SU-DHL-6 (cell line): Measurements from ENCODE around the gene KIF20A.

Experiments used
- H2AFZ ChIP-seq: fragments of 200-600 bp; sonication (generic); 2 replicates; pipeline ENCODE4 v1.6.1; 2014; ENCODE audit warnings: low read depth, mild to moderate bottlenecking, moderate library complexity, mixed read lengths, antibody characterized with exemption, low read length; ENCODE audit not compliant: severe bottlenecking
- H3F3A ChIP-seq: fragments of 200-600 bp; shearing (Covaris generic); 2 replicates; pipeline ENCODE4 v1.6.0; 2016; ENCODE audit warnings: antibody characterized with exemption, mild to moderate bottlenecking; ENCODE audit not compliant: insufficient read depth
- H3K27ac ChIP-seq: fragments of 200-600 bp; sonication (generic); 2 replicates; pipeline ENCODE4 v1.5.1; 2016; ENCODE audit warnings: low read depth, mild to moderate bottlenecking, low read length, moderate library complexity, mixed read lengths
- H3K27me3 ChIP-seq: fragments of 200-600 bp; sonication (generic), shearing (Covaris generic); 2 replicates; pipeline ENCODE4 v1.6.0; 2014; ENCODE audit warnings: mild to moderate bottlenecking, low read length
- H3K36me3 ChIP-seq: fragments of 200-600 bp; sonication (generic); 2 replicates; pipeline ENCODE4 v1.6.1; 2014; ENCODE audit warnings: mild to moderate bottlenecking, low read length, mixed read lengths
- H3K4me2 ChIP-seq: fragments of 300-600, 200-600 bp; shearing (Covaris generic), sonication (generic); 2 replicates; pipeline ENCODE4 v1.6.0; 2014; ENCODE audit warnings: low read length, low read depth, mild to moderate bottlenecking; ENCODE audit not compliant: poor library complexity, severe bottlenecking
- H3K4me3 ChIP-seq: fragments of 200-600 bp; sonication (generic); 2 replicates; pipeline ENCODE4 v1.5.1; 2014; ENCODE audit warnings: antibody characterized with exemption, low read length, mild to moderate bottlenecking, mixed read lengths; ENCODE audit not compliant: insufficient read depth, poor library complexity, severe bottlenecking
- H3K79me2 ChIP-seq: fragments of 200-600 bp; sonication (generic); 2 replicates; pipeline ENCODE4 v1.6.1; 2014; ENCODE audit warnings: mild to moderate bottlenecking, low read length, moderate library complexity; ENCODE audit not compliant: insufficient read depth
- H3K9ac ChIP-seq: fragments of 200-600 bp; sonication (generic); 2 replicates; pipeline ENCODE4 v1.7.0; 2014; ENCODE audit warnings: mild to moderate bottlenecking, low read length
- H3K9me2 ChIP-seq: fragments of 200-600 bp; sonication (generic); replicated peaks from 2 replicates; pipeline ENCODE4 v1.6.1; 2014; ENCODE audit warnings: low read length; ENCODE audit not compliant: insufficient read depth
- H3K9me3 ChIP-seq: fragments of 200-600 bp; sonication (generic); 2 replicates; pipeline ENCODE4 v1.6.1; 2014; ENCODE audit warnings: low read length, mixed read lengths; ENCODE audit not compliant: insufficient read depth
- H4K20me1 ChIP-seq: fragments of 200-600 bp; sonication (generic); 2 replicates; pipeline ENCODE4 v1.6.1; 2014; ENCODE audit warnings: low read depth, mild to moderate bottlenecking, antibody characterized with exemption, low read length, moderate library complexity, mixed read lengths
- EZH2phosphoT487 ChIP-seq: fragments of 200-600 bp; sonication (generic), shearing (Covaris generic); conservative IDR thresholded peaks from 2 replicates; pipeline ENCODE4 v1.6.1; 2018; ENCODE audit warnings: mild to moderate bottlenecking, antibody characterized with exemption, low read length, moderate library complexity, mixed read lengths
- TF ChIP-seq, protein P1 (sequence below): fragments of 200-600 bp; sonication (generic); IDR thresholded peaks from one replicate; pipeline ENCODE4 v1.5.1; 2017; ENCODE audit warnings: antibody characterized with exemption, mild to moderate bottlenecking, low read length, moderate library complexity; ENCODE audit not compliant: insufficient read depth, poor library complexity, severe bottlenecking

KIF20A gene

DNA sequence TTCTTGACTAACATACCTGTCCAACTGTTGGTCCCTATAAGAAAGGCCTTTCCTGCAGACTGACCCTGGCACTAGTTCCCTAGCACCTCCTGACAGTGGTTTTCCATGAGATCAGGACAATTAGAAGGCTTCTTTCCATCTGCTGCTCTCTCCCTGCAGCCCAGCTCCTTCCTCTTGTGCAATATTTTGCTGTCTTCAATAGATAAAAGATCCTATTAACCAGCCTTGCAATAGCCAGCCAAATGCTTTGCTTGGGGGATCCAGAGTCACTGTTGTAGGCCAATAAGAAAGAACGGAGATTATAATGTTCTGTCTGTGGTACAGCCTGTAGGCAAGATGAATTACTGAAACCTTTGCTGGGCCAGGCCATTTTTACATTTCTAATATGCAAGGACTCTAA lies 21.3 kb upstream of the KIF20A start:
- Histone ChIP-seq H3K36me3 (peaks cover 9% of the 10 kb centered on the region; the same call in 1 of the 2 replicates), H3F3A (no peaks in the 10 kb centered on the region), H3K9me3 (no peaks in the 10 kb centered on the region)

DNA sequence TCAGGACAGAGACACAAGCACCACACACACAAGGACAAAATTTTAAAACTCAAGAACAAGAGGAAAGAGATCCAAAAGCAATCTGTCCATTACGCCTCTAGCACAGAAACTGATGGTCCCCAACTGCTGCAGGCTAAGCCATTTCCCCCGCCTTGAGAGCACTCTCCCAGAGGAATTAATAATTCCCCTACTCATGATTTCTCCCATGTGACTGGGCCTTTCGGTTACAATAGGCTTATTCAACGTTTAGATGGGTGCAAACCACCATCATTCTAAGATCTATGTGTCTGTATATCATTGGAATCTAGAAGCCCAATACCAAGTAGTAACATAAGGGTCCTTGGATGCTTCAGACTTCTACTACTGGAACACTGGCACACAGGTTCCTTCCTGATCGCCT lies 19.2 kb upstream of the KIF20A start:
- Histone ChIP-seq H3K4me3 (no peak overlapping the region), H3K79me2 (no peaks in the 10 kb centered on the region), H3K9me3 (no peaks in the 10 kb centered on the region), H3F3A (no peaks in the 10 kb centered on the region), H3K4me2 (no peak overlapping the region), H3K9ac (no peak overlapping the region), H3K27ac (no peak overlapping the region), H3K9me2 (no peaks in the 10 kb centered on the region), H2AFZ (no peak overlapping the region), H3K36me3 (peaks cover 9% of the 10 kb centered on the region; the same call in 1 of the 2 replicates), H3K27me3 (no peaks in the 10 kb centered on the region), H4K20me1 (no peaks in the 10 kb centered on the region)
- TF ChIP-seq, protein P1, sequence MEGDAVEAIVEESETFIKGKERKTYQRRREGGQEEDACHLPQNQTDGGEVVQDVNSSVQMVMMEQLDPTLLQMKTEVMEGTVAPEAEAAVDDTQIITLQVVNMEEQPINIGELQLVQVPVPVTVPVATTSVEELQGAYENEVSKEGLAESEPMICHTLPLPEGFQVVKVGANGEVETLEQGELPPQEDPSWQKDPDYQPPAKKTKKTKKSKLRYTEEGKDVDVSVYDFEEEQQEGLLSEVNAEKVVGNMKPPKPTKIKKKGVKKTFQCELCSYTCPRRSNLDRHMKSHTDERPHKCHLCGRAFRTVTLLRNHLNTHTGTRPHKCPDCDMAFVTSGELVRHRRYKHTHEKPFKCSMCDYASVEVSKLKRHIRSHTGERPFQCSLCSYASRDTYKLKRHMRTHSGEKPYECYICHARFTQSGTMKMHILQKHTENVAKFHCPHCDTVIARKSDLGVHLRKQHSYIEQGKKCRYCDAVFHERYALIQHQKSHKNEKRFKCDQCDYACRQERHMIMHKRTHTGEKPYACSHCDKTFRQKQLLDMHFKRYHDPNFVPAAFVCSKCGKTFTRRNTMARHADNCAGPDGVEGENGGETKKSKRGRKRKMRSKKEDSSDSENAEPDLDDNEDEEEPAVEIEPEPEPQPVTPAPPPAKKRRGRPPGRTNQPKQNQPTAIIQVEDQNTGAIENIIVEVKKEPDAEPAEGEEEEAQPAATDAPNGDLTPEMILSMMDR = no peak
- TF ChIP-seq EZH2phosphoT487 = no peak

More for the DNA sequence above, 21.3 kb upstream of the KIF20A start:
- H3K27ac ChIP-seq = no peak overlapping the region
- no peaks in the 10 kb centered on the region for H4K20me1 ChIP-seq
- H3K79me2 ChIP-seq = no peaks in the 10 kb centered on the region
- TF ChIP-seq EZH2phosphoT487 = no peak
- TF ChIP-seq, protein P1 = no peak
- H3K27me3 ChIP-seq = no peaks in the 10 kb centered on the region
- H3K4me3 ChIP-seq = no peak overlapping the region
- H3K9me2 ChIP-seq = no peaks in the 10 kb centered on the region
- no peak overlapping the region for H2AFZ ChIP-seq
- H3K9ac ChIP-seq = no peak overlapping the region
- H3K4me2 ChIP-seq = no peak overlapping the region

- H3F3A ChIP-seq = no peaks in the 10 kb centered on the region
- no peak overlapping the region for H3K27ac ChIP-seq
- no peaks in the 10 kb centered on the region for H3K79me2 ChIP-seq
- no peaks in the 10 kb centered on the region for H4K20me1 ChIP-seq
- H3K9me3 ChIP-seq = no peaks in the 10 kb centered on the region
- H3K4me3 ChIP-seq = no peak overlapping the region
- no peak overlapping the region for H3K4me2 ChIP-seq
- peaks cover 9% of the 10 kb centered on the region; the same call in 1 of the 2 replicates for H3K36me3 ChIP-seq
- H3K27me3 ChIP-seq = no peaks in the 10 kb centered on the region
- no peaks in the 10 kb centered on the region for H3K9me2 ChIP-seq
- H2AFZ ChIP-seq = no peak overlapping the region
- TF ChIP-seq, protein P1 = no peak
- no peak for TF ChIP-seq EZH2phosphoT487
- no peak overlapping the region for H3K9ac ChIP-seq
These were observed 18.2 kb upstream of the KIF20A start for GRCh38 chr5:138160706-138161105.
